Stimulated activated effector memory CD8-positive, alpha-beta T cell treated with anti-CD3 and anti-CD28 coated beads, Interleukin-12 subunit alpha, Interleukin-12 subunit beta, amount 100 ng/mL, for 72 hours (primary cell): ENCODE data around the gene EPHB2.

Source experiments
- ATAC-seq: fragments of 150-1000 bp; cut with Tn5 transposase; 2 replicates; pipeline ENCODE4 v1.10.0; 2021
- DNase-seq, 2 donors: peaks; one replicate each; pipeline ENCODE4 v3.0.0; 2021 to 2022; ENCODE audit warnings: low spot score in 2 of 2
- H3K27ac Mint-ChIP-seq: one replicate; pipeline ENCODE4 v1.8.0; 2022; ENCODE audit warnings: mild to moderate bottlenecking, mixed read lengths
- H3K36me3 Mint-ChIP-seq: one replicate; pipeline ENCODE4 v1.8.0; 2022; ENCODE audit warnings: mild to moderate bottlenecking, mixed read lengths
- H3K4me1 Mint-ChIP-seq: one replicate; pipeline ENCODE4 v1.8.0; 2022; ENCODE audit warnings: mixed read lengths
- H3K4me3 Mint-ChIP-seq: one replicate; pipeline ENCODE4 v1.8.0; 2022; ENCODE audit warnings: mild to moderate bottlenecking, mixed read lengths
- H3K9me3 Mint-ChIP-seq: one replicate; pipeline ENCODE4 v1.8.0; 2022; ENCODE audit warnings: mixed read lengths

The EPHB2 gene

GRCh38 chr1:22708777-22709176 is 1.9 kb upstream of the EPHB2 start:
- no peak for ATAC-seq
- DNase-seq, result no peak
- H3K4me1 Mint-ChIP-seq, result peaks cover 16% of the 10 kb centered on the region
- H3K4me3 Mint-ChIP-seq, result no peak overlapping the region
- no peaks in the 10 kb centered on the region for H3K9me3 Mint-ChIP-seq
- H3K36me3 Mint-ChIP-seq, result no peaks in the 10 kb centered on the region
- H3K27ac Mint-ChIP-seq, result no peak overlapping the region

- H3K27ac Mint-ChIP-seq, result no peak overlapping the region
- H3K36me3 Mint-ChIP-seq, result no peaks in the 10 kb centered on the region
- peaks cover 16% of the 10 kb centered on the region for H3K4me1 Mint-ChIP-seq
- no peak for DNase-seq
- no peaks in the 10 kb centered on the region for H3K9me3 Mint-ChIP-seq
- H3K4me3 Mint-ChIP-seq, result no peak overlapping the region
- ATAC-seq, result no peak
Measured at GRCh38 chr1:22709227-22709626, 1.4 kb upstream of the EPHB2 start.

GRCh38 chr1:22709891-22710700 is 543 bp upstream of the EPHB2 start:
- H3K4me1 Mint-ChIP-seq, result peaks cover 16% of the 10 kb centered on the region
- DNase-seq (no peak), ATAC-seq (no peak)
- no peaks in the 10 kb centered on the region for H3K36me3 Mint-ChIP-seq
- no peaks in the 10 kb centered on the region for H3K9me3 Mint-ChIP-seq
- no peak overlapping the region for H3K27ac Mint-ChIP-seq
- peak overlapping the region; percentile 53 for H3K4me3 Mint-ChIP-seq

GRCh38 chr1:22711071-22711470 is 432 bp downstream of the EPHB2 start:
- Mint-ChIP-seq H3K27ac (no peak overlapping the region), H3K36me3 (no peaks in the 10 kb centered on the region), H3K9me3 (no peaks in the 10 kb centered on the region), H3K4me1 (peaks cover 16% of the 10 kb centered on the region), H3K4me3 (no peak overlapping the region)
- DNase-seq (no peak), ATAC-seq (no peak)

- DNase-seq (peak in 1 of 2 donors; percentile 75), ATAC-seq (peak; percentile 48)
- no peaks in the 10 kb centered on the region for H3K9me3 Mint-ChIP-seq
- no peak overlapping the region for H3K27ac Mint-ChIP-seq
- peaks cover 16% of the 10 kb centered on the region for H3K4me1 Mint-ChIP-seq
- peak overlapping the region; percentile 45 for H3K4me3 Mint-ChIP-seq
- H3K36me3 Mint-ChIP-seq, result no peaks in the 10 kb centered on the region
Measured at GRCh38 chr1:22711591-22712501, 1.2 kb downstream of the EPHB2 start.

GRCh38 chr1:22712502-22713271 is 2.0 kb downstream of the EPHB2 start:
- peak overlapping the region; percentile 45 for H3K4me3 Mint-ChIP-seq
- H3K36me3 Mint-ChIP-seq, result no peaks in the 10 kb centered on the region
- no peaks in the 10 kb centered on the region for H3K9me3 Mint-ChIP-seq
- peak in 1 of 2 donors; percentile 11 for DNase-seq
- H3K27ac Mint-ChIP-seq, result no peak overlapping the region
- peak; percentile 77 for ATAC-seq
- peaks cover 16% of the 10 kb centered on the region for H3K4me1 Mint-ChIP-seq

GRCh38 chr1:22714455-22714854 is 3.8 kb downstream of the EPHB2 start:
- no peak for DNase-seq
- ATAC-seq, result no peak
- Mint-ChIP-seq H3K4me3 (no peak overlapping the region), H3K27ac (no peak overlapping the region), H3K9me3 (no peaks in the 10 kb centered on the region), H3K4me1 (peaks cover 16% of the 10 kb centered on the region), H3K36me3 (no peaks in the 10 kb centered on the region)

- Mint-ChIP-seq H3K27ac (no peak overlapping the region), H3K36me3 (no peaks in the 10 kb centered on the region), H3K4me3 (no peak overlapping the region), H3K4me1 (peaks cover 8% of the 10 kb centered on the region), H3K9me3 (no peaks in the 10 kb centered on the region)
- ATAC-seq (no peak), DNase-seq (no peak)
Measured at GRCh38 chr1:22717037-22717760, 6.6 kb downstream of the EPHB2 start.

GRCh38 chr1:22721122-22721873 is 10.7 kb downstream of the EPHB2 start:
- H3K9me3 Mint-ChIP-seq, result no peaks in the 10 kb centered on the region
- H3K4me3 Mint-ChIP-seq, result no peak overlapping the region
- H3K27ac Mint-ChIP-seq, result no peak overlapping the region
- ATAC-seq (no peak), DNase-seq (no peak)
- no peaks in the 10 kb centered on the region for H3K36me3 Mint-ChIP-seq
- no peaks in the 10 kb centered on the region for H3K4me1 Mint-ChIP-seq

- DNase-seq (no peak), ATAC-seq (no peak)
- Mint-ChIP-seq H3K4me1 (no peaks in the 10 kb centered on the region), H3K27ac (no peak overlapping the region), H3K36me3 (no peaks in the 10 kb centered on the region), H3K9me3 (no peaks in the 10 kb centered on the region), H3K4me3 (no peak overlapping the region)
Measured at GRCh38 chr1:22722901-22723550, 12.4 kb downstream of the EPHB2 start.

- DNase-seq, result no peak
- H3K9me3 Mint-ChIP-seq, result no peaks in the 10 kb centered on the region
- H3K4me1 Mint-ChIP-seq, result no peaks in the 10 kb centered on the region
- H3K27ac Mint-ChIP-seq, result no peak overlapping the region
- no peaks in the 10 kb centered on the region for H3K36me3 Mint-ChIP-seq
- no peak overlapping the region for H3K4me3 Mint-ChIP-seq
- no peak for ATAC-seq
Measured at GRCh38 chr1:22727873-22728272, 17.2 kb downstream of the EPHB2 start.

- no peak for ATAC-seq
- H3K4me3 Mint-ChIP-seq, result no peak overlapping the region
- H3K9me3 Mint-ChIP-seq, result no peaks in the 10 kb centered on the region
- no peak overlapping the region for H3K27ac Mint-ChIP-seq
- no peak for DNase-seq
- H3K36me3 Mint-ChIP-seq, result no peaks in the 10 kb centered on the region
- H3K4me1 Mint-ChIP-seq, result no peaks in the 10 kb centered on the region
Measured at GRCh38 chr1:22728751-22729399, 18.2 kb downstream of the EPHB2 start.

- Mint-ChIP-seq H3K27ac (no peak overlapping the region), H3K4me1 (no peaks in the 10 kb centered on the region), H3K9me3 (no peaks in the 10 kb centered on the region), H3K4me3 (no peak overlapping the region), H3K36me3 (no peaks in the 10 kb centered on the region)
- ATAC-seq (no peak), DNase-seq (no peak)
Measured at GRCh38 chr1:22729400-22729773, 18.7 kb downstream of the EPHB2 start.
